ENCODE results near the gene B4GALT4.

- TF ChIP-seq REST (IDR thresholded peaks at IDR 0.05; ENCODE audit: insufficient replicate concordance, low read depth) (no peak), CTCF (IDR thresholded peaks at IDR 0.05; ENCODE audit: insufficient read depth, low read length) (no peak), GABPA (IDR thresholded peaks at IDR 0.05; ENCODE audit: low read depth) (no peak), POLR2AphosphoS5 (IDR thresholded peaks at IDR 0.05; ENCODE audit: low read depth) (no peak), SPI1 (IDR thresholded peaks at IDR 0.05; ENCODE audit: borderline replicate concordance, low read depth) (no peak)
Measured at GRCh38 chr3:119255214-119255613, 14.5 kb upstream of the B4GALT4 start.
